Duodenal mucosa (tissue), 2 donors: ENCODE results near the gene TMEM54.

Source experiments
- H3K27ac ChIP-seq: one replicate; pipeline ENCODE4 v1.7.0; 2013; ENCODE audit warnings: low read depth, low read length
- H3K27me3 ChIP-seq, 2 donors: one replicate each; pipeline ENCODE4 v1.7.0; 2013; ENCODE audit warnings: low read length in 2 of 2, control low read depth in 1 of 2; ENCODE audit not compliant: insufficient read depth in 2 of 2, control insufficient read depth in 1 of 2
- H3K36me3 ChIP-seq, 2 donors: one replicate each; pipeline ENCODE4 v1.7.0; 2013; ENCODE audit warnings: low read length in 2 of 2, control low read depth in 1 of 2; ENCODE audit not compliant: insufficient read depth in 2 of 2, control insufficient read depth in 1 of 2
- H3K4me1 ChIP-seq, 2 donors: one replicate each; pipeline ENCODE4 v1.7.0; 2013; ENCODE audit warnings: low read length in 2 of 2, control low read depth in 1 of 2; ENCODE audit not compliant: insufficient read depth in 2 of 2, control insufficient read depth in 1 of 2
- H3K4me3 ChIP-seq, 2 donors: one replicate each; pipeline ENCODE4 v1.7.0; 2013; ENCODE audit warnings: low read length in 2 of 2, low read depth in 1 of 2
- H3K9ac ChIP-seq, 2 donors: one replicate each; pipeline ENCODE4 v1.7.0; 2013; ENCODE audit warnings: low read length in 2 of 2, low read depth in 1 of 2
- H3K9me3 ChIP-seq, 2 donors: one replicate each; pipeline ENCODE4 v1.7.0; 2013; ENCODE audit warnings: low read length in 2 of 2, control low read depth in 1 of 2; ENCODE audit not compliant: control insufficient read depth in 1 of 2

TMEM54 gene

GRCh38 chr1:32855861-32856617 is 45.1 kb downstream of the TMEM54 start:
- Histone ChIP-seq H3K27me3 (no peaks in the 10 kb centered on the region), H3K36me3 (peaks cover 12 to 46% of the 10 kb centered on the region in 2 donors), H3K9me3 (no peaks in the 10 kb centered on the region), H3K27ac (no peak overlapping the region), H3K4me1 (peaks cover 0 to 7% of the 10 kb centered on the region in 2 donors), H3K4me3 (no peak overlapping the region), H3K9ac (no peak overlapping the region)

- H3K27me3 ChIP-seq = no peaks in the 10 kb centered on the region
- no peaks in the 10 kb centered on the region for H3K9me3 ChIP-seq
- no peaks in the 10 kb centered on the region for H3K4me1 ChIP-seq
- no peak overlapping the region for H3K9ac ChIP-seq
- peaks cover 4 to 23% of the 10 kb centered on the region in 2 donors for H3K36me3 ChIP-seq
- no peak overlapping the region for H3K4me3 ChIP-seq
- H3K27ac ChIP-seq = no peak overlapping the region
These were observed 52.7 kb downstream of the TMEM54 start for GRCh38 chr1:32848354-32849063.
